DMS53 treated with DMSO at 0.1 percent for 48 hours (cell line): ENCODE results near the gene FST.

Experiments
- DNase-seq: peaks from one replicate; lab custom pipeline; 2025; ENCODE audit not compliant: unreplicated experiment; lab: John Stamatoyannopoulos, UW

Gene FST, protein sequence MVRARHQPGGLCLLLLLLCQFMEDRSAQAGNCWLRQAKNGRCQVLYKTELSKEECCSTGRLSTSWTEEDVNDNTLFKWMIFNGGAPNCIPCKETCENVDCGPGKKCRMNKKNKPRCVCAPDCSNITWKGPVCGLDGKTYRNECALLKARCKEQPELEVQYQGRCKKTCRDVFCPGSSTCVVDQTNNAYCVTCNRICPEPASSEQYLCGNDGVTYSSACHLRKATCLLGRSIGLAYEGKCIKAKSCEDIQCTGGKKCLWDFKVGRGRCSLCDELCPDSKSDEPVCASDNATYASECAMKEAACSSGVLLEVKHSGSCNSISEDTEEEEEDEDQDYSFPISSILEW

DNA sequence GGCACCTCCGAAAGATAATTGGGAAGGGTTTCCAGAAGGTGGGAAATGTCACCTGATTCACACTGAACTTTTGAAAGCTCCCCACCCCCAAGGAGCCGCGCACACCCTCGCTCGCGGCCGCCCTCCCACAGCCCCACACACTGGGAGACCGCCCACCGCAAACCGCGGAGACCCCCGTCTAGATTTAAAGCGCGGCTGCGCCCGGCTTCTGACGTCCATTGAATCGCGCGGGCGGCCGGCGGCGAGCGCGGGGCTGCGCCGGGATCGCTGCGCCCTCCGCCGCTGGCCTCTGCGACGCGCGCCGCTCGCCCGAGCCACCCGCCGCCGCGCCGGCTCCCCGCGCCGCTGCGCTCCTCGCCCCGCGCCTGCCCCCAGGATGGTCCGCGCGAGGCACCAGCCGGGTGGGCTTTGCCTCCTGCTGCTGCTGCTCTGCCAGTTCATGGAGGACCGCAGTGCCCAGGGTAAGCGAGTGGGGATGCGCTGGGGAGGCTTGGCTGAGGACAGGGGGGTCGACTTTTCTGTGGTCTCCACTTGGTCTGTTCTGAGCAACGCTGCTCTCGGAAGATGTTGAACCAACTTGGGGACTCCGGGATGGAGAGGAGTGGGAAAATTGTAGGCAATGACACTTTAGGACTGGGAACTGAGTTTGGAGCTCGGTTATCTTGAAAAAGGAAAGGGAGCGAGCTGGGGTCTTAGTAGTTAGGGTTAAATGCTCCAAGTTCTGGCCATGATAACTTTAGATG lies at the start of gene FST:
Gene FST, plus strand, starts transcription at position 214 of the 743 bp plus-strand sequence. Its CDS starts 163 bp downstream, at position 377.
- no peak for DNase-seq

DNA sequence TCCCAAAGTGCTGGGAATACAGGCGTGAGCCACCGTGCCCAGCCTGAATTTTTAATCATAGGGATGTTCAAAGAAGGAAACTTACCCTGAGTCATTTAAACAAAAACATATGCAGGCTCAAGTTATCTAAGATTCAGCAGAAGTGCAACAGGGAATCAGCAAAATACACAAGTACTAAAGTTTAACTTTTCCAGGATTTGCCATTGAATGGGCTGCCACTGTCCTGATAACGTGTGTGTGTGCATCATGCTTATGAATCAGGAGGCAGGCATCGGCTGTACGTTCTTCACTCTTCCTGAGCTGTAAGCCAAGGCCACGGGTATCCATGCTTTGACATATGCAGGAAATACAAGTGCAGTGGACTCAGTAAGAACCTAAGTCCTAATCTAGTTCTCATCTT lies 48.8 kb upstream of the FST start:
- DNase-seq, result no peak

DNA sequence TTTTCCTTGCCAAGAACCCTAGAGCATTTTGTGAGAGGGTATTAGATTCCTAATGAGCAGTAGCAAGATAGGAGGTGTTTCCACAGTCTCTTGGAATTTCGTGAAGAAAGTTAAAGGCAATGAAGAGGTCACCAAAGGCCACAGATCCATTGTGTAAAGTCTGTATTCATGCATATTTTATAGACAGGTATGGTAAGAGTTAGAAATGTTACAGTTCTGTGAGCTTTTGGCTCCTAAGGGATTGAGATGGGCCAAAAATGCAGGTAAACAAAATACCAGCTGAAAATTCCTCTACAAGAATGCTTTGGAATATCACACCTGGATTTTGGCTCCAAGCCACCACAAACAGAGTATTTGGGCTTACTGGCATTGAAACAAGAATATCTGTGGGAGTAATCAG lies 47.4 kb upstream of the FST start:
- DNase-seq, result no peak

DNA sequence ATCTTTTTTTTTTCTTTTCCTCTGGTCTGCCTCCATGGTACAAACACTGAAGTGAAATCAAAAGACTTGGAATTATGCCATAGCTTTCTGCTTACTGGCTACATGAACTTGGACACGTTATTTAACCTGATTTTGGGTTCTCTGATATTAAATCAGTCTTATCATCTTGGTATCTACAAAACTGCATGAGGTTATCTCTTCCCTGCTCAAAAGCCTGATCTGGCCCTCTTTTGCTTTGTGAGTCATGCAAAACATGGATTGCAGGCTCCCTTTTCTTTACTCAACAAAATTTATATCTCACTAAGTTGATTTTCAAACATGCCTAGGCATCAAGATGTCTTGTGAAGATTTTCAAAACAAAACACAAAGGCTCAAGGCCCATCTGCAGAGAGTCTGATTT lies 45.9 kb upstream of the FST start:
- DNase-seq, result no peak

DNA sequence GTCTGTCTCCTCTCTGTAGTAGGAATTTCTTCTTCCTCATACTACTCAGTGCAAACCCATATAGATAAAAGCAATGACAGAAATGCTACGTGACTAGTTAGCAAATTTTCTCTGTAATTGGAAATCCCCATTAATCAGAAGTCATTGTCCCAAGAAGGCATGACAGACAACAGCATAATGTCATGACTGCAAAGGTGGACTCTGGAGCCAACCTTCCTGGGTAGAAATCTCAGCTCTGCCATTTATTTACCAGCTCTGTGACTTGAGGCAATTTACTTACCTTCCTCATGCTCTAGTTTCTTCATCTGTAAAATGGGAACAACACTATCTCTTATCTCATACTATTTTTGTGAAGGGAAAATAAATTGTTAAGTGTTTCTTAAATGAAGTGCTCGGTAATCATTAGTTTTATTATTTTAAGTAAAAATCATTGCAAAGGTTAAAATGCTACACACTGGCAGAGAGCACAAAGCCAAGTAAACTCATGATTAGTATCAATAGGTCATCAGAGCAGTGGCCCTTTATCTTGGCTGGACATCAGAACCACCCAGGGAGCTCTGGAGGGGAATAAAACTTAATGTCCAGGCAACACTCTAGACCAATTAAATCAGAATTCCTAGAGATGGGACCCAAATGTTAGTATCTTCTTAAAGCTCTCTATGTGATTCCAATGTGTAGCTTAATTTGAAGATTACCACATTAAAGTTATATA lies 43.8 kb upstream of the FST start:
- DNase-seq, result no peak

DNA sequence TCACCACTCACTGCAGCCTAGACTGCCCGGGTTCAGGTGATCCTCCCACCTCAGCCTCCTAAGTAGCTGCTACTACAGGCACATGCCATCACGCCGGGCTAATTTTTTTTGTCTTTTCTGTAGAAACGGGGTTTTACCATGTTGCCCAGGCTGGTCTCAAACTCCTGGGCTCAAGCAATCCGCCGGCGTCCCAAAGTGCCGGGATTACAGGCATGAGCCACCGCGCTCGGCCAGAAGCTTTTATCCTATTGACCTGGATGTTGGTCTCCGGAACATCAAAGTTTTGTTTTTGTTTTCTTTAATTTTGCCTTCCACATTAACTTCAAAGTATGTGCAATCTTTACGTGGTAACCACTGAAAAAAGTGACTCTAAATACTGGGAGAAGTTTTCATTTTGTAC lies 42.4 kb upstream of the FST start:
- no peak for DNase-seq

DNA sequence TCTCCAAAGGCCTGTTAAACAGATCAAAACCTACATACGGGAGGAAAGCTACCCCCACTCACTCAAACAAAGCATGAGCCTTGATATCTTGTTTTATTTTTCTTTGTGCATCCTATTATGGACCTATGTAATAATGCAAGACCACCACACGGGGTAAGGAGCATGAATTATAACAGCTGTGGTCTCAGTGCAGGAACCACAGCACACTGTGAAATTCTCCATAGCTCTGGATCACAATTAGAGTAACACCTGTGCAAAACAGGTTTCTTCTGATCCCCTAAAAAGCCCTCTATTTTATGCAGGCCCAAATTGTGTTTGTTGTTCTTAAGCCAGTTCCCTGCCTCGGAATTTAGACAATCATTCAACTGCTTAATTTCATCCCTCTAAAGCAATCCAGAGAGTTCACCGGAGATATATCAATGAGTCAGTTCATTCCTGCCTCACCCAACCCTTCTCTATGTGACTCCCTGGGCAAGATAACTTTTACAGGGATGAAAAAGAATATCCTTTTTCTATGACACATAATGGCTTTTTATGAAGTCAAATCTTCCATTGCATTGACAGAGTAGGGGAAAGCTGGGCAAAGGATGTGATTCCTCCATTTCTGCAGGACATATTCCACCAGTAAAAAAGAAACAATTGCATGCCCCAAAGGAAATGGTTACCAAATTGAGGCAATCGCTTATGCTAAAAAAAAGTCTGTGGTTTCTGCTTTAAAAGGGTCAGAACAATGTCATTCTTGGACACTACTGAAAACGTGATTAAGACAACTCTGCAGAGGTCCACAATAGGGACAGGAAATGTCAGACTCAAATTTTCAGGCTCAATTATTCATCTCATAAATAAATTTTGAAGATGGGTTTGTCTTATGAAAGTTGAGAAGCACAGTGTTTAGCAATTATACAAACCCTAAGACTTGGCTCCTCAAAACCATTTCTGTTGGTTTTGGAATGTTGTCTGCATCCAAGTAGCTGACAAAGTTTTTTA lies 41.6 kb upstream of the FST start:
- no peak for DNase-seq

DNA sequence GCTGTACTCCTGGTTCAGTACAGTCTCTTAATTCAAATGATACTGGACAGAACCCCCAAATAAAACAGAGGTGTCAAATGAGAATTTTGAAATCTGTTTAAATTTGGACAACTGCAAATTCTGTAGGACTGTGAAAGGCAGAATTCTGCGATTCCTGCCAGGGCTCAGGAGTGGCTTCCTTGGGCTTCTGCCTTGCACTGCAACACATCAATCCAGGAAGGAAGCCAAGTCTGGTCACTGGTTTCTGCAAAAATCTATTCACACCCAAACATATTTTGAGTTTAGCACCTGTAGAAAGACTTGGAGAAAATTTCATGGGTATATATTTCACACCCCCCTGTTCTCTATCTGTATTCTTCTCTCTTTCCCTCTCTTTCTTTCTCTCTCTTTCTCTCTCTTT lies 37.5 kb upstream of the FST start:
- no peak for DNase-seq

DNA sequence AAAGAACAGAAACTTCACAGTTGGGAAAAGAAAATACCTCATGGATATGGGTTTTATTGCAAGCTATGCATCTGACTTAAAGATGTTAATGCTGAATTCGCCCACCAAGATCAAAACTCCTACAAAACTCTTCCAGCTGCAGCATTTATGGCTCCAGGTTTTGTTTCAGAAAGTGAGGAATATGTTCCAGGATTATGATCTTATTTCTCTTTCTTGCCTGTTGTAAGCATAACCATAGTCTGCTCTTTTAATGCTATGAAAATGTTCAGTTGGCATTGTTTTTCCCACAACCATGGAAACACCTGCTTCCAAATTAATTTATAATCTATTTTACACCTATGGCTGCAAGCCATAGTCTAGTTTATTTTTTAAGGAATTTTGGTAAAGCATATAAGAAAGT lies 34.9 kb upstream of the FST start:
- DNase-seq, result no peak

DNA sequence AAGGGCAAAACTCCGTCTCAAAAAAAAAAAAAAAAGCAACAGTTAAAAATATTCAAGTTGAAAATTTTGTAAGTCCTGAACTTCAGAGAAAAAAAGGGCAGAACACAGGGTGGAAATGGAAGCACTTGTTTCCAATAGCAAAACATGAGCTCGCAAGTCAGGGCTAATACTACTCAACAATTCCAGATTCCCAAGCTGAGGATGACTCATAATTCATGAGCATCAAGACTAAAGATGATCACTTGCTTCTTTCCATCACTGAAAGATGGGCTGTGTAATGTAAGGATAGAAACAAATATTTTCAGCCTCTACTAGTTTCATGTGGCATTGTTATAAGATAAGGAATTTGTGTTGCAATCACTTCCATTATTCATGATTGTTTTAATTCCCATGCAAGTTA lies 33.5 kb upstream of the FST start:
- DNase-seq, result no peak

DNA sequence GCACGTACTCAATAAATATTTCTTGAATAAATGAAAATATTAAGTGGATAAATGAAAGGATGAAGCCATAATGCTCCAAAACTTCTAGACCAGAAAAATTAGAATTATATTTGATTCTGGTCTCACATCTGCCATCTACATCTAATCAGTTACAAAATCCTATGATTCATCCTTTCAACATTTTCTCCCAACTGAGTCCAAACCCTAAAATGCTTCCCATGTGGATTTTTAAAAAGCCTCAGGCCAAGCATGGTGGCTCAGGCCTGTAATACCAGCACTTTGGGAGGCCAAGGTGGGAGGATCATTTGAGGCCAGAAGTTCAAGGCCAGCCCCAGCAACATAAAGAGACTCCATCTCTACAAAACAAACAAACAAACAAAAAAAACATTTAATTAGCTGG lies 31.6 kb upstream of the FST start:
- DNase-seq, result no peak

DNA sequence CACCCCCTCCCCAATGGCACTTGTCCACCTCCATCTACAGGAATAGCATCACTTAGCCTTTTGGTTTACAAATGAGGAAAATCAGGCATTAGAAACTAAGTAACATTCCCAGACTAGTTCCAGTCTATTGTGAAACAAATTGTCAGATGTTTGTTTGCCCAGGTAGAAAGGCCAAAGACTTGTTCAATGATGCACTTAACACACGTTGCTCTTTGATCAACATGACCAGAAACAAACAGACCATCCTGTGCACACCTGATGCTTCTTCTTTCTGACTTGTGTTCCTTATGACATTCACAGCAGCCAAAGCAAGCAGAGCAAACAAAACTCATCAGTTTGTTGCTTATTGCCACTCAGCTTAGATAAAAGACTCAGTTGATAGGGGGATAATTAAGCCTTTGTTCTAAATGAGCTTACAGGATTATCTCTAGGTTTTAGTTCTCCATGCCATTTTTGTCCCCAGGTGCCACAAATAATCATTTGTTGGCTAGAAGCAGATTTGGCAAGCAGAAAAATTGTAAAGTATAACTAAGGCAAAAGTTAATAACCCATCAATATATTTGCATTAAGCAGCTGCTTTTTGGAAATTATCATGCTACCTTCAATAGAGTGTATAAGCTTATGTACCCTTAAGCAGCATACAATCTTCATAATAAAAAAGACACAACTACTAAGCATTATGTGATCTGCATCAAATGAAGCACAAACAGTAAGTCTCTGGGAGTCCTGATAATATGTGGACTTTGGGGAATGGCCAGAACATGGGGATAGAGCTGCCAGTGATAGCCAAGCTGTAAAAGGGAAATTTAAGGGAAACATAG lies 26.3 kb upstream of the FST start:
- DNase-seq, result no peak

DNA sequence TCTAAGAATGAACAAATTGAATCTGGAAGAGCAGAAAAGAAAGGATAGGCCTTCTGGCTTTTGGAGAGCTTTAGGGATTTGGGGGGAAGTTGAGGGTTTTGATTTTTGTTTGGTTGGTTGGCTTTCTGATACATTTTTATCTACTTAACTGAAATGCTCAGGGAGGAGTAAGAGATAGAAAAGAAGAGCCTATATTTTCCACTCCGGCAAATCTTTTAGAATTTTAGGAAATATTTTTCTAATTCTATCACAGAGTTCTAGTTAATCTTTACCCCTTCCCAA lies 25.8 kb upstream of the FST start:
- DNase-seq, result no peak

DNA sequence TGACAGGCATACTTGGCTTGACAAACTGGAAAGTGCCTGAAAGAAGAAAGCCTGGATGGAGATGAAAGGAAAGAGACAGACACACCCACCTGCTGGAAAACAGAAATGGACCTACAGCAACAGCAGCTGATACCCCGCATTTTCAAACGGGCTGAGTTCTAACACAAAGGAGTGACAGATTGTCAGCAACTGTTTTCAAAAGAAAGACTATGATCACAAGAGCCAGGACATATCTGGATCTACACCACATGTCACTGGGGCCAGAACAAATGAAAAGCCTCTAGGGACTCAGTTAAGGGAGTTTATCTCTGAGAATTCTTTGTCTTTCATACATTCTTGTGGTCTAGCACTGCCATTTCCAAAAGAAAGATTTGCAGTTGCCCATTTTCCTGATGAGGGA lies 24.1 kb upstream of the FST start:
- DNase-seq, result no peak

DNA sequence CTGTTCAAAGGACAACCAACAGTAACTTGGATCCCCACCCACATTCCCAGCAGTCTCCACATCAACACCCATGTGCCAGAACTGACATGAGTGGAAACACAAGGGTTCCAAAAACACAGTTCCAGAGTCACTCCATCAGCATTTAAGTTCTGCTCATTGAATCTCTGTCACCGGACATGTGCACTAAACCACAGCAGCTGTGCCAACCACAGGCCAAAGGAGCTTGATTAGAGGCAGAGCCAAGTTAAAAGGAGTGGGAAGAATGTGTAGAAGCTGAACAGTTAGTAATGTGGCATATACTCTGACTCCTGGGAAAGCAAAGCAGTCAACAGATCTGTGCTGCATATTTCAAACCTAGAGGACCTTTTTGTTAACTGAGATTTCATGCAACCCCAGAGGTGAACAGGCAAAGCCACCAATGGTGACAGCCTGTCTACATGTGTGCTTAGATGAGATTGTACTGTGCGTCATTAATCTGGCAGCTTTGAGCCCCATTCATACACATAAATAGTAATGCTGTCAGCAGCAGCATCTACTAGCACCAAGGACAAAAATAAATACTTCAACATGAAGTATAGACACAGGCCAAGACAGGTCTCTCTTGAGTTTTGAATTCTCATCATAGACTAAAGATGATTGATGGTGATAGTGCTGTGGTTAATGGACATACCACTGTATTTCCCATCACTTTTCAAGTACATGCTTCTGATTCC lies 16.4 kb upstream of the FST start:
- no peak for DNase-seq

DNA sequence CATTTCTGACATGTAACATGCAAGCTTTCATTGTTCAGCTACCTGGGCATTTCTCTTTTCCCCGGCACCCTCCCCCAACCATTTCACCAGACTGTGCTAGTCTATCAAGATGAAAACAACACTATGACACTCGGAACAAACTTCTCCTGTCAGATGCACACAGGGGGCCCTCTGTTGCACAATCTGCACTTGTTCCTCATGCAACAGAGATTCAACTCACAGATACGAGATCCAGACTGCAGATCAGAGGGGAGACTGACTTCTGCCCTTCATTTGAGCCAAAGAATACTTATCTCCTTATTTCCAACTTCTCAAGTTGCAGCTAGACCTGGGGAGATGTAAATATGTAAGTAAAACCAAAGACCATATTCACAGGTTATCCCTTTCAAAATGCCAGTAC lies 15.7 kb upstream of the FST start:
- DNase-seq, result no peak

DNA sequence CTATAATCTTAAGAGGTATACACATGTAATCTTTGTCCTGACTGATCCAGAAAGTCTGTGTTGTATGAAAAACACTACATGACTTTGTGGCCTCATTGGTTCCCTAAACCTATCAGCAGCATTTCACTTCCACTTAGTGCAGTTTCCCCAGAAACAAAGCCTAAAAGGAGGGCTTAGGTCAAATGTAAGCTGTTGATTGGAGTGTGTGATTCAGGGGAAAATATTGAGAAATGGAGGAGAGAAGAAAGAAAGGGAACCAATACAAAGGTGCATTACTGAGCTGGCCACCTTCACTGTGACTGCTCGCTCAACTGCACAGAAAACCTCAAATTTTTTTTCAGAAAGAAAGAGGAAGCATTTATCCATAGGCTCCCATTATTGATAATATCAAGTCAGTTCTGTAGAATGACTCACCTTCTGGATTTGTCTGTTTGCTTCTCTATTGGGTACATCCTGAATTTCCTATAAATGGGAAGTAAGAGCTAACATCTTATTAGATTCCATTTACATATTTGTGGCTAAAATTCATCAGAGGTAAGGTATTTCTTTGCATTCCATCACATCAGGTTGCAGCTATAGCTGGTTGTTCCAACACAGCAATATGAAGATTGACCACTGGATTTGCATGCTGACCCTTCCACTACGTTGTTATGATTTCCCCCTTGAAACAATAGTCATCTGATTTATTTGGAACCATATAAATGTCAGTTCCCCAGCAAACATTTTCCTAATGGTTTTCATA lies 10.3 kb upstream of the FST start:
- no peak for DNase-seq

DNA sequence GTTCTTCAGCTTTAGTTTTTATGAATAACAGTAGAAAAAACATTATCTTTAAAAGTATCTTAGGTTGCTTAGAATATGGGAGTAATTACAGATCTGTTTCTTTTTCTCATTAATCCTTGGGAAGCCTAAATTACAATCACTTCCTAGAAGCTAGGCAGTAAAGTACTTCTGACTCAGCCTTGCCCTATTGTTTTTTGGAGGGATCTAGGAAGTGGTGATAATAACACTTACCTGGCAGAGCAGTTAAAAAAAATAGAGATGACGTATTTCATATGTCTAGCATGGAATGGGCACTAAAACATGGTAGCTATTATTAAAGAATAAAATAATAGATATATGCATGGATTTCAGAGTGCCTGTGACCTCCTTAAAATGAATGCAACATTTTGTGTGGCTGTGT lies 8.2 kb upstream of the FST start:
- no peak for DNase-seq
